ENCODE results near the gene ATXN7L3.

DNA sequence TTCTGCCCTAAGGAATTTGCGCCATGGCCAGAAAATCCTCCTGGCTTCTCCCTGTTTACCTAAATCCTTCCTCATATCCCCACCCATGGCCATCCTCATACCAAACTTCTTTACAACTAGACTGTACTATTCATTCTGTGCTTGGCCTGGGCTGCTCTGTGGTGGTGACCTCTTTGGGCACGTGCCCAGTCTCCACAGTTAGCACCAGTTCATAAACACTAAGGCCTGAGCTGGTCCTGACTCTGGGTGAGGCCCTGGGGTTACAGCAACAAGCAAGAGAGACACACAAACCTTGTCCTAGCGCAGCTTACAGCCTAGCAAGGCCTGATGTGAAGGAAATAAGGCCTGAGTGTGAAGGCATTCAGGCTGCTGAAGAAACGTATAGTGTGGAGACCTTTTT is 3.1 kb upstream of the ATXN7L3 start:
- TF ChIP-seq, protein P1, sequence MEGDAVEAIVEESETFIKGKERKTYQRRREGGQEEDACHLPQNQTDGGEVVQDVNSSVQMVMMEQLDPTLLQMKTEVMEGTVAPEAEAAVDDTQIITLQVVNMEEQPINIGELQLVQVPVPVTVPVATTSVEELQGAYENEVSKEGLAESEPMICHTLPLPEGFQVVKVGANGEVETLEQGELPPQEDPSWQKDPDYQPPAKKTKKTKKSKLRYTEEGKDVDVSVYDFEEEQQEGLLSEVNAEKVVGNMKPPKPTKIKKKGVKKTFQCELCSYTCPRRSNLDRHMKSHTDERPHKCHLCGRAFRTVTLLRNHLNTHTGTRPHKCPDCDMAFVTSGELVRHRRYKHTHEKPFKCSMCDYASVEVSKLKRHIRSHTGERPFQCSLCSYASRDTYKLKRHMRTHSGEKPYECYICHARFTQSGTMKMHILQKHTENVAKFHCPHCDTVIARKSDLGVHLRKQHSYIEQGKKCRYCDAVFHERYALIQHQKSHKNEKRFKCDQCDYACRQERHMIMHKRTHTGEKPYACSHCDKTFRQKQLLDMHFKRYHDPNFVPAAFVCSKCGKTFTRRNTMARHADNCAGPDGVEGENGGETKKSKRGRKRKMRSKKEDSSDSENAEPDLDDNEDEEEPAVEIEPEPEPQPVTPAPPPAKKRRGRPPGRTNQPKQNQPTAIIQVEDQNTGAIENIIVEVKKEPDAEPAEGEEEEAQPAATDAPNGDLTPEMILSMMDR (IDR thresholded peaks at IDR 0.05; ENCODE audit: insufficient read depth, low read length, poor library complexity, severe bottlenecking): no peak
- no peak for TF ChIP-seq EZH2phosphoT487 (conservative IDR thresholded peaks at IDR 0.05; ENCODE audit: low read length)
